Epithelial cell of proximal tubule (primary cell): ENCODE results near the gene POLR2B. TPM values are rescaled to one million over a fixed set of nuclear protein-coding genes. Genes with fewer than 3 reads are reported as not detected.
"Not testable (repeated sequence)": the region's sequence is repeated elsewhere in the genome, so short reads cannot be mapped to it uniquely, and the experiment has no call there.

Experiments used
- DNase-seq: peaks from one replicate; pipeline ENCODE4 v3.0.0-alpha.2; 2011; ENCODE audit warnings: low read depth
- H3K4me3 ChIP-seq: 2 replicates; pipeline ENCODE4 v1.5.1; 2011; ENCODE audit warnings: low read depth, mild to moderate bottlenecking, low read length
- total RNA-seq: library from RNA; depleted of rRNA; stranded (reverse); fragments of >200 nt; gene quantifications from 2 replicates; pipeline ENCODE4 v1.2.3, GENCODE V29; 2015
- TF ChIP-seq, protein P1 (sequence below): conservative IDR thresholded peaks from 2 replicates; pipeline ENCODE4 v1.5.1; 2012; ENCODE audit warnings: low read depth, mild to moderate bottlenecking, low read length

Gene POLR2B
- total RNA-seq, 1 donor from 2014 or later = 73.7 TPM

DNA sequence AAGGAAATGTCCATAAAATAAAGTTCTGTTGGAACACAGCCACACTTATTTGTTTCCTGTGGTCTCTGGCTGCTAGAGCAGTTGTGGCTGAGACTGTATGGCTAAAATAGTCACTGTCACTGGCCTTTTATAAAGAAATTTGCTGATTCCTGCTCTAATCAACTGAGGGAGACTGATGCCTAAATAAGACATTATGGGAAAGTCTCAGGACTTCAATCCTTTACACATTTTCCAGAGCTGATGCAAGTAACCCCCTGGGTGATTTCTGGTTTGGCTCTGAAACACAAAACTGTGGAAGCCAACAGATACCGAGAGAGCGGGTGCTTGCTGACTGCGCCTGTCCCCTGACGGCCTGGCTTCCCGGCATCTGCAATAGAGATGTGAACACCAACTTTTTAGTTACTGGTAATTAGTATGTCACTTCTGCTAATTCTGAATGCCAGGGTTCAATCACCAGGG lies 64.0 kb downstream of the POLR2B start:
- DNase-seq = no peak

DNA sequence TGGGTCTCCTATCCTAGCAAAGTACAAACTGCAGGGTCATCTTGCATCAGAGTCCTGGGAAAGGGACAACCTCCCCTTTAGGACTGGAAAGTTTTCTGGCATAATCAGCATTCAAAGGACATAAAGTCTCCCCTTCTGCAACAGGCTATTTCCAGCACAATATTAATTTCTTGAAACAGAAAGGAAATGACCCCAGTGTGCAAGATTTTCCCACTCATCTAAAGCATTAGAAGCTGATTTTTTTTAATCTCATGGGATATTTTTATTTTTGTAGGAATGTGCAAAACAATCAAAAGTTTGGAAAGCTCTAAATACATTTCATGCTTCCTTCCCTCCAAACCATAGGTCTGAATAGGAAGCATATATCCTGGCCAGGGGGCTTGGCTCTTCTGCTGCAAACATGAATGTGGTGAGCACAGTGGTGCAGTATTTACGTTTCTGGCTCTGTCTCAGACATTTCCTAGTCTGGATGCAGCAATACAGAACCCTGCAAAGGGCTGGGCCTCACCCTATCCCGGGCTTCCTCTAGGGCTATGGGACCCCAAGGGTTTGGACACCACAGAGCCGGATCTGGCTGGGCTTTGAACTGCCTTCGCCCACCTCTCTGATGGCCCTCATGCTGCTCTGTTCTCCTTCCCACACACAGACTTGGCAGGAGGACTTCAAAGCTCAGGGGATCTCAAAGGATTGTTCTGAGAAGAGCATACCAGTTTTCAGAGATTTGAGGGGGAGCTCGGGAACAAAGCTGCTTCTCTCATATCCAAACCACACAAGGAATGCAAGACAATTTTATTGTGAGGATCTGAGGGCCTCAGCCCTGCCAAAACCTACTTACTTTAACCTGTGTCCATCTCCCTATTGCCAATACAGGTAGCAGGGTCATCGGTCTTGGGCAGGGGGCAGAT lies 64.9 kb downstream of the POLR2B start:
- H3K4me3 ChIP-seq = no peak overlapping the region
- TF ChIP-seq, protein P1, sequence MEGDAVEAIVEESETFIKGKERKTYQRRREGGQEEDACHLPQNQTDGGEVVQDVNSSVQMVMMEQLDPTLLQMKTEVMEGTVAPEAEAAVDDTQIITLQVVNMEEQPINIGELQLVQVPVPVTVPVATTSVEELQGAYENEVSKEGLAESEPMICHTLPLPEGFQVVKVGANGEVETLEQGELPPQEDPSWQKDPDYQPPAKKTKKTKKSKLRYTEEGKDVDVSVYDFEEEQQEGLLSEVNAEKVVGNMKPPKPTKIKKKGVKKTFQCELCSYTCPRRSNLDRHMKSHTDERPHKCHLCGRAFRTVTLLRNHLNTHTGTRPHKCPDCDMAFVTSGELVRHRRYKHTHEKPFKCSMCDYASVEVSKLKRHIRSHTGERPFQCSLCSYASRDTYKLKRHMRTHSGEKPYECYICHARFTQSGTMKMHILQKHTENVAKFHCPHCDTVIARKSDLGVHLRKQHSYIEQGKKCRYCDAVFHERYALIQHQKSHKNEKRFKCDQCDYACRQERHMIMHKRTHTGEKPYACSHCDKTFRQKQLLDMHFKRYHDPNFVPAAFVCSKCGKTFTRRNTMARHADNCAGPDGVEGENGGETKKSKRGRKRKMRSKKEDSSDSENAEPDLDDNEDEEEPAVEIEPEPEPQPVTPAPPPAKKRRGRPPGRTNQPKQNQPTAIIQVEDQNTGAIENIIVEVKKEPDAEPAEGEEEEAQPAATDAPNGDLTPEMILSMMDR = no peak
- DNase-seq = no peak

More for the DNA sequence above, 64.0 kb downstream of the POLR2B start:
- H3K4me3 ChIP-seq = no peak overlapping the region
- TF ChIP-seq, protein P1 = no peak

DNA sequence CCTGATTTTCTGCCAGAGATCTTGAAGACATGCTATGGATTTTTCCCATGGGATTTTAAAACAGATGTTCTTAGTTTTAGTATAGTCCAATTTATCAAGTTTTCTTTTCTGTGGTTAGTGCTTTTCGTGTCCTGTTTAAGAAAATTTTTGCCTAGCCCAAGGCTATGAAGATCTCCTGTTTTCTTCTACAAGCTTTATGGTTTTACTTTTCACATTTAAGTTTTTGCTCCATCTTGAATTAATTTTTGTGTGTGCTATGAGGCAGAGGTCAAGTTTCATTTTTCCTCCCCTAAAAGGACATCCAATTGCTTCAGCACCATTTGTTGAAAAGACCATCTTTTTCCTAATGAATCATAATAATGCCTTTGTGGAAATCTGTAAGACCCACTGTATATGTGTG lies 65.6 kb downstream of the POLR2B start:
- TF ChIP-seq, protein P1 = no peak
- no peak overlapping the region for H3K4me3 ChIP-seq
- DNase-seq = no peak

DNA sequence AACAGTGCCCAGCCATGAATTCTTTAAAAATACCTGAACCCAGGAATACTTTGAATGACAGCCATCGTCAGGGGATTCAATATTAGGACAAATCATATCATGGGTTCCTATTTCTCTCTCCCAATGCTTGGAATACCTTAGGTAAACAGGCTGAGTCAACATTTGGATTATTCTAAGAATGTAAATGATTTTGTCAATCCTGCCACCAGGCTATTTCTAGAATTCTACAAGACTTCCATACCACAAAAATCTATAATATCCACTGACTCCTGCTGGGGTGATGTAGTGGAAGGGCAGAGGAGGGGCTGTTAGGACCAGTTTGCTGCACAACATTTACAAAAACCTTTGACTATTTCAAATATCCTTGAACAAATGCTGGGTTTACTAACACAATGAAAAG lies 66.3 kb downstream of the POLR2B start:
- no peak for DNase-seq
- TF ChIP-seq, protein P1 = no peak
- no peak overlapping the region for H3K4me3 ChIP-seq

DNA sequence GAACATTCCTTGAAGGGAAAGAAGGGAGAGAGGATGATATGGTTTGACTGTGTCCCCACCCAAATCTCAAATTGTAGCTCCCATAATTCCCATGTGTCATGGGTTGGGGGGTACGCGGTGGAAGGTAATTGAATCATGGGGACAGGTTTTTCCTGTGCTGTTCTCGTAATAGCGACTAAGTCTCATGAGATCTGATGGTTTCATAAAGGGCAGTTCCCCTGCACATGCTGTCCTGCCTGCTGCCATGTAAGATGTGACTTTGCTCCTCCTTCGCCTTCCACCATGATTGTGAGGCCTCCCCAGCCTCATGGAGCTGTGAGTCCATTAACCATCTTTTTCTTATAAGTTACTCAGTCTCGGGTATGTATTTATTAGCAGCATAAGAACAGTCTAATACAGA lies 68.3 kb downstream of the POLR2B start:
- H3K4me3 ChIP-seq, DNase-seq: not testable (repeated sequence)

DNA sequence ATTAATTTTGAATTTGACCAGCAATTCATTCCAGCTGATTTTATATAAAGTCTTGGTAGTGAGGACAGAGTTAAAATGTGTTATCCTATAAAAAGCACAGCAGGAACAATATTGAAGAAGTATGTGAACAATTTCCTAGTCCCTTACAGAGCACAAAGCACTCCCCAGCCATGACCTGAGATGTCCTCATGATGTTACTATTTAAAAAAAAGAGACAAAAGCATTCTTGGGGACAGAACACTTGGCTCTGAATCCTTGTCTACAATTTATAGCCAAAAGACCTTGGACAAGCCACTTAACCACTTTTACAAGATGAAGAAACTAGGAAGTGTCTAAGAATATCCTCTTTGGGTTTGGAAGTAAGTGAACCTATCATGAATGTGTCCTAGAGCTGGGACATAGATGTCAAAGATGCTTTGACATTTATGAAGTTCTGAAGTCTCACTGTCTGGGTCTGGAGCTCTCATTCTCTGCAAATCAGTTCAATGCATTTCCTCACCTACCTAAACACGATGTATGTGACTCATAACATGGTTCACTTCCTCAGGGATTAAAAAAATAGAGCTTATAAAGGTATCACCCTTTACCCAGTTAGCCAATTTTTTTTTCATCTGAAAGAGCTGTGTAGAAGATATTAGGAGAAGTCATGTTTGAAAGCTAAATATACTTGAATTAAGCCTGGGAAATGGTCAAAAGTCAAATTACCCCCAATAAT lies 70.1 kb downstream of the POLR2B start:
- peak; percentile 36 for DNase-seq
- TF ChIP-seq, protein P1 = no peak
- no peak overlapping the region for H3K4me3 ChIP-seq

DNA sequence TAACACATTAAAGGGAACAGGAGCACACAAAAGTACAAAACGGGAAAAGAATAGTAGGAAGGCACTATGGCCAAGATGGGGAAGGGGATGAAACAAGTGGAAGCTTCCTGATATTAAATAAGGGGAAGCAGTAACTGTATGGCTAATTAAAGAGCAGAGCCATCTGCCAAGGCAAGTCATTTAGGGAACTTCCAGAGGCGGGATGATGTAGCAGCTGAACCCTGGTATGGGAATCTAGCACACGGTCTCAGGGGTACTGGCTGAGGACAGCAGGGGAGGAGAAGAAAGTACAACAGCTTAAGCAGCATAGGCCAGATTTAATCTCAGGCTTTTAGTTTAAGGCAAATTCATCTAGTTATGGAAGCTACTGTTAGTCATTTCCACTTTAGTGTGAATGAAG lies 72.4 kb downstream of the POLR2B start:
- no peak overlapping the region for H3K4me3 ChIP-seq
- TF ChIP-seq, protein P1 = no peak
- no peak for DNase-seq
